DMS79 treated with DMSO at 0.1 percent for 48 hours (cell line): ENCODE results near the gene LRP4.

ENCODE experiments used
- DNase-seq: peaks from one replicate; lab custom pipeline; 2025; lab: John Stamatoyannopoulos, UW

LRP4 gene

DNA sequence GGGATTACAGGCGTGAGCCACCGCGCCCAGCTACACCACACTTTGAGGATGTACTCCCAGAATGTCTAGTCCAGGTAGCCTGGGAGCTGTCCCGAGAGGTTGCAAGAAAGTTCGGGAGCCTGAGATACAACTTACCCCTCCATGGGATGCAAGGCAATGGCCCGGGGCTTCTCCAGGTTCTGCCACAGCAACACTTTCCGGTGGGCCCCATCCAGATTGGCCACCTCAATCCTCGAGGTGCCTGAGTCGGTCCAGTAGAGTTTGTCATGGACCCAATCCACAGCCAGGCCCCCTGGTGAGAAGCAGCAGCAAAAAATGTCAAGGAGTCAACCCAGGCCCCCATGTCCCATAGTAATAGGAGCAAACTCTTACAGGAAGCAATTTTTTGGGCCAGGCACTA, 25.5 kb downstream of the LRP4 start:
- DNase-seq, result no peak

GRCh38 chr11:46892109-46892508, 26.2 kb downstream of the LRP4 start:
- DNase-seq, result no peak

DNA sequence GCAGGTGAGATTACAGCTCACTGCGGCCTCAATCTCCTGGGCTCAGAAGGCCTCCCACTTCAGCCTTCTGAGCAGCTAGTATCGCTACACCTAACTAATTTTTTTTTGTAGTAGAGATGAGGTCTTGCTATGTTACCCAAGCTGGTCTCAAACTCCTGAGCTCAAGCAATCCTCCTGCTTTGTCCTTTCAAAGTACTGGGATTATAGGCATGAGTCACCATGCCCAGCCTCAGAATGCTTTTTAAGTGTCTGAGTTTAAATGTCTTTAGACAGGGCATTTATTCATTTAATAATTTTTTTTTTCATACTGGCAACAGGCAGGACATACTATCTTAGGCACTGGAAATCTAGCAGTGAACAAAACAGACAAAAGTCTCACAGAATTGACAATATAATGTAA, 27.7 kb downstream of the LRP4 start:
- DNase-seq, result no peak

- peak; percentile 92 for DNase-seq
Observed at GRCh38 chr11:46889689-46890475, 28.5 kb downstream of the LRP4 start.

DNA sequence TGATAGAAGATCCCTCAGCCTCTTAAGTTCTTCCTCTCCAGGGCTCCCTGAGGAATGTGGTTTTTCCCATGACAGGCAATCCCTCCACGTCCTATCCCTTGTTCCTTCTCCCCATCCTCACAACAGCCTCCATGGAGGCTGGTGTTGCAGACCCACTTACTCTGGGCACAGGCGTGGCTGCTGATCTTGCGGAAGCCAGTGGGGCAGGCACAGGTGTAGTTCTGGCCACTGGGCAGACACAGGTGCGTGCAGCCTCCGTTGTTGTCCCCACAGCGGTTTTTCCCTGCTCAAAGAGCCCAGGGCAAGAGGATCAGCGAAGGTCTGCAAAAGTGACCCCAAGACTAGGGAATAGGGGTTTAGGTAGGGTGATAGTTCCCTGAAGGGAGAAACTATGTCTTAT, 29.1 kb downstream of the LRP4 start:
- no peak for DNase-seq

DNA sequence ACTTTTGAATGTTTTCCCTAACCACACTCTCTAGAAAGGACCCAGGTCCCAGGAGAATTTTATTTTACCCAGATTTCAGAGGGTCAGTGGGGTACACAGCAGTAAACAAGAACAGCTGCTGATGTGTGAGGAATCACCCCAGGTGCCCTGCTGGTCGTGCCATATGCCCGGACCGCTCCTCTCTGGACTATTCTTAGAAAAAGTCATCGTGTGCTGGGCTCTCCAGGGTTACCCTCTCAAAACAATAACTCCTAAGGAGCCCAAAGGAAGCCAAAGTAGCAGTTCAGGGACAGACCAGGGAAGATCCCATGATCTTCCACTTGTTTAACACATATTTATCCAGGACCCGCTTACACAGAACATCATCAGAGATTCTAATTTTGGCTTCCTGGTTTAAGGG, 29.7 kb downstream of the LRP4 start:
- no peak for DNase-seq

- DNase-seq, result no peak
Observed at GRCh38 chr11:46886211-46886610, 32.1 kb downstream of the LRP4 start.

DNA sequence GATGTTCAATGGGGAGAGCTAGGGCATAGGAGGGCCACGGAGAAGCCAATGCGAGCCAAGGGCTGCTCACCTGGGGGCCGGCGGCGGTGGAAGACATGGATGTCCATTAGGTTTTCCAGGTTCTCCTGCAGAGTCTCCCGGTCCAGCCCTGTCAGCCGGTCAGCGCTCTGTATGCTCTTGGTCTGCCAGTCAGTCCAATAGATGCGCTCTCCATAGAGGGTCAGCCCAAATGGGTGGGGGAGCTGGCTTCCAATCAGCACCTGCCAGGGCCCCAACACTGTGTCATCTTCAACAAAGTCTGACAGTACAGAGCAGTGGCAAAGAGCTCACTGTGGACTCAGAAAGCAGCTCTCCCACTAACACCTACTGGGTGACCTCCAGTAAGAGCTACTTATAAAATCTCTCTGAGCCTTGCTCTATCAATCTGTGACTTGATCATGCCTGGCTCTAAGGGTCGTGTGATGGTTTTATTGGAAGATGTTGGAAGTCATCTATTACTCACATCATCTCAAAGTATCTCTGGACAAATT, 39.2 kb downstream of the LRP4 start:
- DNase-seq, result no peak

DNA sequence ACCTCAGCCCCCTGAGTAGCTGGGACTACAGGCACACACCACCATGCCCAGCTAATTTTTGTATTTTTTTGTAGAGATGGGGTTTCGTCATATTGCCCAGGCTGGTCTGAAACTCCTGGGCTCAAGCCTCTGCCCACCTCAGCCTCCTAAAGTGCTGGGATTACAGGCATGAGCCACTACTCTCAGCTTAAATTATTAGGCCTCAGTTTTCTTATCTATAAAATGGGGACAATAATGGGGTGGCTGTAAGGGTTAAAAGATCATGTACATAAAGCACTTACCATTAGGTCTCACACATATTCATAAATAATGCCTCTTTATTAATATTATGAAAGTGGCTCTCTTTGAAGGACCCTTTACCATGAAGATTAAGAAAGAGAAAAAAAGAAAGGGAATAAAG, 40.8 kb downstream of the LRP4 start:
- no peak for DNase-seq

DNA sequence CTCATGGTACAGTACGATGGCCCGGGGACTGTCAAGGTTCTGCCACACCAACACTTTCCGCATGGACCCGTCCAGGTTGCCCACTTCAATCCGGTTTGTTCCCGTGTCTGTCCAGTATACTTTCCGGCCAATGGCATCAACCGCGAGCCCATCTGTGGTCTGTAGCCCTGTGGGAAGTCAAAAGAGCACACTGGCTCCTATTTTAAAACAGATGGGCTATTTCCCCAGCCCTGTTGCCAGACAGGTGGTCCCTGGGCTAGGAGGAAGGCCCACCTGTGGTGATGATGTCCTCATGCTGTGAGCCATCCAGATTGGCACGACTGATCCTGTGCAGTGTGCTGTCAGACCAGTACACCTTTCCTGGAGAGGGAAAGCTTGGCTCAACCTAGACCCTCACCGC, 41.9 kb downstream of the LRP4 start:
- DNase-seq, result no peak

GRCh38 chr11:46874586-46874985, 43.8 kb downstream of the LRP4 start:
- no peak for DNase-seq

DNA sequence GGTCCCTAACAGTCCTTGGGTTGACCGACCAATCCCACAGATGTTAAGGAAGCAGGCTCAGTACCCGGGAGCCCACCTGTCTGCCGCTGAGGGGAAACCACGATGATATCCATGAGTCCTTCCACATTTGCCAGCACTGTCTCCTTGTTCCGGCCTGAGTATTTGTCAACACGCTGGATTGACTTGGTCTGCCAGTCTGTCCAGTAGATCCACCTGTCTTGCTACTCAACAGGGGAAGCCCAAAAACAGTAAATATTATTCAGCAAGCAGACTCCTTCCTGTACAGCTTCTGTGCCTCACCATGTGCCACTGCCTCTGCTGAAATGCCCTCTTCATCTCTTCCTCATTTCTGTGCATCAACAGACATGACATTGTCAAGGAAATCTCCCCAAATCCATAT, 49.4 kb downstream of the LRP4 start:
- no peak for DNase-seq

GRCh38 chr11:46865340-46865739, 53.0 kb downstream of the LRP4 start:
- DNase-seq, result no peak

- no peak for DNase-seq
Observed at GRCh38 chr11:46860218-46860617, 58.1 kb downstream of the LRP4 start.

DNA sequence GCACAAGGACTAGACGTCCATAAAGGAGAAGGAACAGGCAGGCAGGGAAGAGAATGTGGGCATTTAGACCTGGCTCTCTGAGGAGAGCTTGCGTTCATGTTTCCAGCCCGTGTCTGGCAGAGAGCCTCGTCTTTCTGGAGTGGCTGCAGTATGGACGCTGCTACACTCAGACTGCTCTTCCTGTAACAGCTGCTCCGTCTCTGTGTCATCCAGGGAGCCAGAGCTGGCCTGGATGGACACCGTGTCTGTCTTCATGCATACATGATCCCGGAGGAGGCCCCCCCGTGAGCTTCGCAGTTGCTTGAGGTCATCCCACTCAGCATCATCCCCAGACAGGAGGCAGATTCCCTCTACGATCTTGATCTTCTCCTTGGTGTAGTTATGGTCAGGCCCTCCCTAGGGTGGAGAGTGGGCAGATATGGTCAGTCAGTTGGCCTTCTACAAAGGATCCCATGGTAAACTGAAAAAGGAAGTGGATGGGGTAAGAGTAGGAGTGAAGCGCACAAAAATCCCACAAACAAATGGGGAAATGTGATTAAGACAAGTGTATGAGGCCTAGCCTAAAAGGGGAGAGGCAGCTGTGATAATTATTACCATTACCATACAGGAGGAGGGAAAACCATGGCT, 59.3 kb downstream of the LRP4 start:
- DNase-seq, result no peak

GRCh38 chr11:46857666-46858065, 60.7 kb downstream of the LRP4 start:
- no peak for DNase-seq

GRCh38 chr11:46856605-46857343, 61.6 kb downstream of the LRP4 start:
- DNase-seq, result no peak

DNA sequence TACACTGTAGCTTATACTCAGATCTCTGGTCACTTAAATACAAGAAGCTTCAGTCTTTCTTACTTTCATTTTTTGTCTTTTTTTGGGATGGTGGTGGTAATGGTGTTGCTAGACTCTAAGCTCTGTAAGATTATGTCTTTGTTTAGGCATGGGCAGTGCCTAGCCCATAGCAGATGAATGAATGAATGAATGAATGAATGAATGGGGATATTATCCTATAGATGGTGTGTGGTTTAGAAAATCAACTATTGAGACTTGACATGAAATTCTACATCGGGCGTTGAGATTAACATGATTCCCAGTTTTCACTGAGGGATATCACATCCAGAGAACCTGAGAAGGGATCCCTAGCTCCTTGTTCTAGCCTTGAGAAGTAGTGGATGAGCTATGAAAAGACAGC, 62.5 kb downstream of the LRP4 start:
- no peak for DNase-seq

GRCh38 chr11:46855167-46855566, 63.2 kb downstream of the LRP4 start:
- no peak for DNase-seq

- DNase-seq, result no peak
Observed at GRCh38 chr11:46850829-46851380, 67.4 kb downstream of the LRP4 start.

GRCh38 chr11:46849631-46850030, 68.7 kb downstream of the LRP4 start:
- no peak for DNase-seq

DNA sequence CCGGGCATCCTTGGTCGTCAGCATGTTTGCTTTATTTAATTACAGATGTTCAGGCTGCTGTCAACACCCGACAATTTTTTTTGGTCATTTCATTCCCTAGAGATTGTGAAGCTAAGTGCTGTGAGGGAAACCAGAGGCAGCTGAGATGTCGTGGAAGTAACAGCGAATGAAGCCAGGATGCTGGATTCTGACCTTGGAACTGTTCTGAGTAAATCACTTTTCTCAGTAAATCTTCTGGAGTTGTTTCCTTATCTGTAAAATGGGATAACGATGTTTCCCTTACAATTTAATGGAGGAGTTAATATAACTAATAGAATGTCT, 71.9 kb downstream of the LRP4 start:
- no peak for DNase-seq
